GM18505 (cell line): ENCODE results near the gene ZSCAN12.

Source experiments
- ATAC-seq: cut with Tn5 transposase; IDR thresholded peaks from one replicate; pipeline ENCODE4 v1.9.1; 2021; ENCODE audit not compliant: unreplicated experiment
- POLR2A ChIP-seq: IDR thresholded peaks from 4 replicates; pipeline ENCODE4 v1.6.1; 2011; ENCODE audit warnings: borderline replicate concordance; ENCODE audit not compliant: insufficient read depth, insufficient read length; ENCODE audit errors: extremely low read depth

The ZSCAN12 gene

DNA sequence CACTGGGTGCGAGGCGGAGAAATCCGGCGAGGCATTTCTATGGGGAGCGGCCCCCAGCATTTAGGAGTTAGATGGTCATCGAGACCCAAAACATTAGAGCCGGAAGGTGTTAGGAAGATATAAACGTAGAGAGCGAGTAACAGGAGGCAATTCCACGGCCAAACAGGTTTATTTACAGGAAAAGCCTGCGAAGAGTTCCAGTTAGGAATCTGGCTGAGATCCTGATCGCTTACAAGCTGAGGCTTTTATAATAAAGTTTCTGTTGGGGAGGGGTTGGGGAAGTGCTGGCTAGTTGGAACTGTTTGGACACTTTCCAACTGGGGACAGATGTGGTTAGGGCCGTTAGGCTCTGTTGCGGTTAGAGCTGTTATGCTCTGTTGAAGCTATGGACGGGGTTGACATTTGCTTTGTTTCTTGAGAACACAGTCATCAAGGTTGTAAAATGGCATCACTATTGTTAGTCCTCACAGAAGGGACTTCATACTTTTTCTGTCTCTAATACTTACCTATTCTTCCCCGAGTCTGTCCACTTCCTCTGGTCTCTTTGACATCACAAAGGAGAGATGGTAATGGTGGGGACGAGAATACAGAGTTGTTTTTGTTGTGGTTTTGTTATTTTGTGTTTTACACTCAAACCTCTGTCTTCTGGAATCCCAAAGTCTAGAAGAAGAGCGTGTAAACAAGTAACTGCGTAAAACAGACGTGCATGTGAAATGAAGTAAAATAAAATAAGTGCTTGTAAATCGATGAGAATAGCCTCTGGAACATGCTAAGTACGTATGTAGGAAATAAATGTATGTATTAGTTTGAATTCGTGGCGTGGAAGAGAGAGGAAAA is 63.0 kb downstream of the ZSCAN12 start:
- no peak for TF ChIP-seq POLR2A

DNA sequence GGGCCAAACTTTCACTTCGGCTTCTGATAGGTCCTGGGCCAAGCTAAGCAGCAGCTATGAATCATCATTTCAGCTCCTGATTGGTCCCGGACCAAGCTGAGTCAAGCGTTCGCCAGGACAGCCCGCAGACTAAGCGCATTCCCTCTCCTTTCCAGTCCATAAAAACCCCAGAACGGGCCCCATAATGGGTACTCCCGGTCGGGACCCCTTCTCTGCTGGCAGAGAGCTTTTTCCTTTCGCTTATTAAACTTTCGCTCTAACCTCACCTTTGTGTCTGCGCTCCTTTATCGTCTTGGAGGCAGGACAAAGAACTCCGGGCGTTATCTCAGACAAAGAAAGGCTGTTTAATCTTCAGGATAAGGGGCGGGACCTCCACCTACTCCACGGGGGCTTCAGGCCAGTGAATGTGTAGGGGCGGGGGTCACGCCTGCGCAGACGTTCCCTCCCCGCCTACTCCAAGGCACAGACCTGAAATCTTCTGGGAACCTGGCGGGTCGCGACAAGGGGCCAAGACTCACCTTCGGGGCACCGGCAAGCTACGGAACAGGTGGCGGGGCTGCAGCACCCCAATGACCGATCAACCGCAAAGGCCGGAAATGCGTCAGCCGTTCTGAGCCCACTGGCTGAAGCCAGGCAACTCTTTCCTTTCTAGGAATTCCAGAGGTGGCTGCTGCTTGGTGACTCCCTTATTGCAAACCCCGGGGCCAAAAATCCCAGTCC is 63.8 kb downstream of the ZSCAN12 start, which contains the start of gene ZSCAN31:
TSS of gene ZSCAN31 (minus strand) at position 585 of the 720 bp plus-strand sequence. CDS start 6,465 bp downstream, outside the sequence.
- TF ChIP-seq POLR2A, result peak; percentile 70
- ATAC-seq, result peak; percentile 81

More for the DNA sequence above, 63.0 kb downstream of the ZSCAN12 start:
- peak; percentile 47 for ATAC-seq

GRCh38 chr6:28335040-28335563 is 64.4 kb downstream of the ZSCAN12 start:
- no peak for ATAC-seq
- TF ChIP-seq POLR2A, result no peak

DNA sequence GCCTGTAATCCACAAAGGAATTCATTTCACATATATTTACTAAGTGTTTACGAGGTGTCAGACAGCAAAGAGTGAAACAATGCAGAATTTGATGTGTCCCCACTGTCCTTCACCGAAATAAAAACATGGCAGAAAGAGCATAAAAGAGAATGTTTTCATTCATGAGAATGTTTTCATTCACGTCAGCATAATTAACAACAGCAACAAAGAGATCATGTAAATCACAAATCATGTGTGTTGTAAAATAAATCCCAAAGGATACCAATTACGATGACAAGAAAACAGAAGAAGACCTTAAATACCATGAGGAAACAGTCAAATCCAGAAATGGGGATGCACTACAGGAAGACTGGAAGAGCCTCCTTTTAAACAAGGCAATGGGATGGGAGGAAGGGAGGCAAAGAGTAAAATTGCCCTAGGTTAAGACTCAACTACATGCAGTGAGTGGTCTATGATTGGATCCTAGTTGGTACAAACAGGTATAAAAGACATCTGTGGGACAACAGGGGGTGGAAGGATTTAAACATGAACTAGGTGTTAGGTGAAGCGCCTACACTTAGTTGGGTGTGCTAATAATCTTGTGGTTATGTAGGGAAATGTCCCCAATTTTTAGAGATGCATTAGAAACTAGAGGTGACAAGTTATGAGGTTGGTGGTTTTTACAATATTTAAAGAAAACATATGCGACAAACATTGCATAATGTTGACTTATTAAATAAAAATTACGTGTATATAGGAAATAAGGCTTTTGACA is 65.1 kb downstream of the ZSCAN12 start:
- no peak for ATAC-seq
- no peak for TF ChIP-seq POLR2A

DNA sequence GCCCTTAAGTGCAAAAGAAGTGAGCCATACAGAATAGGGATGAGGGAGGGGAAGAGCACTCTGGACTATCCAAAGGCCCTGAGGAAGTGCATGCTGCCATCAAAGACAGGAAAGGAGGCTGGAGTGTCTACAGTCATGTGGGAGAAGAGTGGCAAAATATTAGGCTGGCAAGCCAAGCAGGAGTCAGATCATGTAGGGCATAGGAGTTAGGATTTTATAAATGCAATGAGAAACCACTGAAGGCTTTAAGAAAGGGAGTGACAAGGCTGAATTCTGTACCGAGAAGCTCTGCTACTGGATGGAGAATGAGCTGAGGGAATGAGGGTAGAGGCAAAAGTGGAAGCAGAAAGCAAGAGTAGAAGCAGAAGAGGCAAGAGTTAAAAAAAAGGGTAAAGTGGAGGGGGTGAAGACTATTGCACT is 65.9 kb downstream of the ZSCAN12 start:
- no peak for ATAC-seq
- TF ChIP-seq POLR2A, result no peak

GRCh38 chr6:28333047-28333446 is 66.5 kb downstream of the ZSCAN12 start:
- ATAC-seq, result no peak
- no peak for TF ChIP-seq POLR2A

DNA sequence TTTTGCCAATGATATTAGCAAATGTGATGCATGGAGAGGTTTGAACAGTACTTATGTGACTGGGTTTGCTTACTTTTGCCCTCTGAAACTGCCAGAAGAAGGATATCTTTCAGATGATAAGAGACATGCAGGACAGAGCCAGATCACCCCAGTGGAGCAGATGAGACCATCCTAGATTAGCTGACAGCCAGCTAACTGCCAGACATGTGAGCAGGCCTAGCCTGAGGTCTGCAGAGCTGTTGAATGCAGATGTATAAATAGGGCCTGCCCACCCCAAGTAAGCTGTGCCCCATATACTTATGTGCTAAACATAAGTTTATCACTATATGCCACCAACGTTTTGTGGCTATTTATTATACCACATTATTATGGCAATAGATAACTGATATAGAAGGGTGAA is 69.5 kb downstream of the ZSCAN12 start:
- ATAC-seq, result no peak
- TF ChIP-seq POLR2A, result no peak
